COLO829 (cell line): ENCODE measurements around the gene NFATC1.

Experiments
- DNase-seq: peaks from one replicate; pipeline ENCODE4 v3.0.0; 2012; ENCODE audit warnings: low spot score

NFATC1 gene

DNA sequence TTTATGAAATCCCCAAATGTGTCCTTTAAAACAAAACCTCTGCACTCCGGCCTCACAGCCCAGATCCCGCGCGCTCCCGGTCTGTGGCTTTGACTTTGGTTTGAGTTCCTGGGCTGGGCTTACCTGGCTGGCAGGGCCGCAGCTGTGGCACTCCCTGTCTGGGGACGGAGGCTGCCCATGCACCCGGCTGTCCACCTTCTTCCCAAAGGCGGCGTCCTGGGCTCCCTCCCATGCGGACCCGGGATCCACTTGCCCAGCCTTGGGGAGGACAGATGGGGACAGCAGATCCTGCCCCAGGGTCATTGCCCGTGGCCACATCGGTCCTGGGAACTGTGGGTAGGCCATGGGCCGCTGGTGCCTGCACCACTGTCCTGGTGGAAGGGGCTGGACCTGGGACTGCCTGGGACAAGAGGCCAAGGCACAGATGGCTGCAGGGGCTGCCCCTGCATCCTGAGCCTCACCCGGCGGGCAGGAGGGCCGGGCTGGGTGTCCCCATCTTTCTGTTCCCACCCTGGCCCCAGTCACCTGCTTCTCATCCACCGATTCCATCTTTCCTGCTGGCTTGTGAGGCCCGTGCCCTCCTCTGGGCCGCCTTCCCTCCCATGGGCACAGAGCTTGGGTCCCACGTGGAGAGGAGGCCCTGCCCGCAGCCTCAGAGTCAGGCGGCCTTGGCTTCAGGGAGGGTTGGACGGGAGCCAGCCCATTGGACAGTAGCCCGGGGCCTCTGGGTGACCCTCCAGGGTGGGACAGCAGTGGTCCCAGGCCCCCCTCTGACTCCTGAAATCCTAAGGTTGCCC, 27.7 kb downstream of the NFATC1 start:
- no peak for DNase-seq

DNA sequence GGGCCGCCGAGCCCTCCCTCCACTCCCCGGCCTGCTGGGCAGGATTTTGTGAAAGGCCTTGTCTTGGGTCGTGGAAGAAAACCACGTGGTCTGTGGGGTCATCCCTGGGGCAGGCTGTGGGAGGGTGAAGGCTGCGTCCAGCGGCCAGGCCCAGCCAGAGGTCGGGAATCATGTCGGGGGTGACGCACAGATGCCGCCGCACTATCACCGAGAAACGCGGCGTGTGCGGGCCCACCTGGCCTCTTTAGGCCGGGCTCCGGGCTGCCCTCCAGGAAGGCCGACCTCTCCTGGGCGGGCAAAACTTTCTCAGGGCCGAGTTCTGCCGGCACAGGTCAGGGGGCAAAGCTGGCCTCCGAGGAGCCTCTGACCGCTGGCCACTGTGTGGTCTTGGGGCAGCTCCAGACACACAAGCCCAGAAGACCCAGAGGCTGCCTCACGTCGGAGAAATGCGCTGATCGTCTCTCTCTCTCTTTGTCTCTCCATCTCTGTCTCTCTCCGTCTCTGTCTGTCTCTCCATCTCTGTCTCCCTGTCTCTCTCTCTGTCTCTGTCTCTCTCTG, 28.4 kb downstream of the NFATC1 start:
- DNase-seq: peak; percentile 27

DNA sequence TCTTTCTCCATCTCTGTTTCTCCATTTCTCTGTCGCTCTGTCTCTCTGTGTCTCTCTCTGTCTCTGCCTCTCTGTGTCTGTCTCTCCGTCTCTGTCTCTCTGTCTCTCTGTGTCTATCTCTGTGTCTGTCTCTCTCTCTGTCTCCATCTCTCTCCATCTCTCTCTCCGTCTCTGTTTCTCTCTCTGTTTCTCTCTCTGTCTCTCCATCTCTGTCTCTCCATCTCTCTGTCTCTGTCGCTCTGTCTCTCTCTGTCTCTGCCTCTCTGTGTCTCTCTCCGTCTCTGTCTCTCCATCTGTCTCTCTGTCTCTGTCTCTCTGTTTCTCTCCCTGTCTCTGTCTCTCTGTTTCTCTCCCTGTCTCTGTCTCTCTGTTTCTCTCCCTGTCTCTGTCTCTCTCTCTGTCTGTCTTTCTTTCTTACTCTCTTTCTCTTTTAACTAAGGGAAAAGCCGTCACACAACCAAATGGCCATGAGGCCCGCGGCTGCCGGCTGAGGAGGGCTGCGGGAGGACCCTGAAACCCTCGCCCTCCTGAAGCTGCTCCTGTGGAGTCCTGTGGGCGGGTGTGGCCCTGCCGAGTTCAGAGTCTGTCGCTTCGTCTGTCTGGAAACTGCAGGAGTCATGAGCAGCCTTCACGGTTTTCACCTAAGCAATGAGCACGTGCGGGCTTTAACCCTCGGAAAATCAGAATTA, 29.3 kb downstream of the NFATC1 start:
- no peak for DNase-seq

DNA sequence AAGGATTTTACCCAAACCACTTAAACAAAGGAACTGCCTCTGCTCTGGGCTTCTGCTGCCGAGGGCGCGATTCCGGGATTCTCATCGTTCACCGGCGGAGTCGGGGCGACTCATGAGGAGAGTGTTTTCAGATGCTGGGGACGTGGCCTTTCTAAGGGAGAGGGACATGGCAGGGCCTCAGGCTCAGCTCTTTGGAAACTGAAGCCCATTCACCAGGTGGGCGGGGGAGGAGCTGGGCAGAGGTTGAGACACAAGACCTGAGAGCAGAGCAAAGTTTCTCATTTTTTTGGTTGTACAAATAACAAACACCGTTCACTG, 29.8 kb downstream of the NFATC1 start:
- no peak for DNase-seq

DNA sequence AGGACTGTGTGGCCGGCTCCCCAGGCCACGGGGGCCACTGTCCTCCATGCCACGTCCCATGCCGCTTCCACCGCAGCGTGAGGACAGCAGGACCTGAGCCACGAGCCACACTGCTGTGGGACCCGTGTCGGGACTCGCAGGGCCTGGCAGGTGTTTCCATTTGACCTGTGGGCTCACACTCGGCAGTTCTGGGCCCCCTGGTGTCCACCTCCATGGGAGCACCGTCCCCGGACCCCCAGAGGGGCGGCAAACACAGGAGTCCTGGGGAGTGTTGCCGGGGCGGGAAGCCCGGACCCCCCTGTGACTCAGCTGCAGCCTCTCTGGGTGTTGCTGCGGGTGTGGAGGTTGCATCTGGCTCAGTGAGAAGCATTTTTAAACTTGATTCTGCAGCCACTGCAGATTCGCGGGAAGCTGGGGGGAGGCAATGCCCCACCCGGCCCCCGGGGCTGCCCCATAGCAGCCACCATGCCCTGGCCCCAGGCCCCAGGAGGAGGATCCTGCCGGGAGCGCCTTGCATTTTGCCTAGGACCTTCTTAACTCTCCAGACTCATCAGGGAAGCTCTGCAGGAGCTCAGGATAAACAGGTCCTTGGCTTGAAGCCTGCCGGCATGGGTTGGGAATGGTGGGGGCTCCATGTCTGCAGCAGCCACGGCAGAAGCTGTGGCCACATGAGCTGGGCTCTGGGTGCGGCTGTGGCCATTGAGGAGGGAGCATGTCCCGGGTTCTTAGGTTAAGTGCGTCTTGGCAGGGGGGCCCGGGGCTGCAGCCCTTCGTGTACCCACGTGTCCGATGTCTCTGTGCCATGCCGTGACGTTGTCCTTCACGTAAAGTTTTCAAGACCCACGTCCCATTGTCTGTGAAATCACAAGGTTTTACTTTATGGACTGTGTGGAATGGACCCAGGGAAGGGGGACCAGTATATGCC, 30.9 kb downstream of the NFATC1 start:
- DNase-seq: no peak

DNA sequence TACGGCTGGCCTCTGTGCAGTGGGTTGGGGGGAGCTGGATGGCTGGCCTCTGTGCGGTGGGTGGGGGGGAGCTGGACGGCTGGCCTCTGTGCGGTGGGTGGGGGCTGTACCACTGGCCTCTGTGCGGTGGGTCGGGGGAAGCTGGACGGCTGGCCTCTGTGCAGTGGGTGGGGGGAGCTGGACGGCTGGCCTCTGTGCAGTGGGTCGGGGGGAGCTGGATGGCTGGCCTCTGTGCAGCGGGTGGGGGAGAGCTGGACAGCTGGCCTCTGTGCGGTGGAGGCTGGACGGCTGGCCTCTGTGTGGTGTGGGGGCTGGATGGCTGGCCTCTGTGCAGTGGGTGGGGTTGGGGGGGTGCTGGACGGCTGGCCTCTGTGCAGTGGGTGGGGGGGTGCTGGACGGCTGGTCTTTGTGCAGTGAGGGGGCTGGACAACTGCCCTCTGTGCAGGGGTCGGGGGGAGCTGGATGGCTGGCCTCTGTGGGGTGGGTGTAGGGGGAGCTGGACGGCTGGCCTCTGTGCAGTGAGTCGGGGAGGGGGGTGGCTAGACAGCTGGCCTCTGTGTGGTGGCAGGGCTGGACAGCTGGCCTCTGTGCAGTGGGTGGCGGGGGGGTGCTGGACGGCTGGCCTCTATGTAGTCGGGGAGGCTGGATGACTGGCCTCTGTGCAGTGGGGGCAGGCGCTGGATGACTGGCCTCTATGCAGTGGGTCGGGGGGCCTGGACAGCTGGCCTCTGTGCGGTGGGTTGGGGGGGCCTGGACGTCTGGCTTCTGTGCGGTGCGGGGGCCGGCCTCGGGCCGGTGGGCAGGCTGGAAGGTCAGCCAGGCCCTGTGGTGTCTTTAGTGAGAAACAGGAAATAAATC, 31.9 kb downstream of the NFATC1 start:
- no peak for DNase-seq

DNA sequence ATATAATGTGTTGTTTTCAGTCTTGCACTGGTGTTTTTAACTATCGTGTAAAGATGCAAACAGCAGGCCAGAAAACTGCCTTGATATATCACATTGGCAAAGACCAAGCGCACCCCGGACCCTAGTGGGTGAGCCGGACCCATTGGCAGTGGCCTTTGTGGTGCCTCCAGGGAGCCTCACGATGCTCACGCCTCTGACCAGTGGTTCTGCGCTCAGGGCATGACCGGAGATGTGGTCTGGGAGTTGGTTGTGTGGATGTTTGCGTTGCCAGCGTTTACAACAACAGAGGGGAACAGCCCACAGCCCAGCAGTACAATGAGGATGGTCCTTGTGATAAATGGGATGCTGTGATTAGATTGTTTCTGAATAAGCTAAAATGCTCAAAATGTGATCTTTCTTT, 32.6 kb downstream of the NFATC1 start:
- DNase-seq: no peak

DNA sequence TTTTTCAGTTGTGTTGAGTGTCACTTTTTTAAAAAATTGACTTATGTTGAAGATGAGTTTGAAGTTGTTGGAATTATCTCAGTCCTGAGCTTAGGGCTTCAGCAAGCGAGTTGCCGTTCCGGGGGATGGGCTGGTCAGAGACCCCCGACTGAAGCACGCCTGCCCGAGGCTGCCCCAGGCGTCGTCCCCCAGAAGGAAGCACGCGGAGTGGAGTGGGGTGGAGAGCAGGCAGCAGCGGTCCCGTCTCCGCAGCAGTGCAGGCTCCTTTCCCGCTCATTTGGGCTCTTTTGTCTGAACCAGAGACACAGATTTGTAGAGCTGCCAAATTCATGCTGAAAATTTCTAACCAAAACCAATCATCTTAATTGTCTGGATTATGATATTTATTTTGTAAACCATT, 33.7 kb downstream of the NFATC1 start:
- no peak for DNase-seq

DNA sequence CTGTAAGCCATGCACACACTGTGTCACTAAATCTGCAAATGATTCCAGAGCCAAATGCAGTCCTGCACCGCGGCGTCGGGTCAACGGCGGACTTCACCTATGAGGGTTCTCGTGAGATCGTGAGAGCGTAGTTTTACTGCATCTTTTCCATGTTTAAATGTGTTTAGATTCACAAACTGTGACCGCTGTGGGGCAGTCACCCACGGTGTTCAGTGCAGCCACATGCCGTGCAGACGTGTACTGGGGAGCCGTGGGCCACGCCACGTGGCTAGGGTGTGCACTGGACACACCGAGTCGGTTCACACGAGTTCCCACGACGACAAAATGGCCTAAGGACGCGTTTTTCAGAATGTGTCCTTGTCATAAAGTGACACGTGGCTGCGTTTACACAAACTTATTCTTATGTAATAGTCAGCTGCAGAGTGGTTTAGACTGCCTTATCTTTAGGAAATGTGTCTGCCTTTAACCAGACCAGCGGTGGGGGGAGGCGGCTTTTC, 34.1 kb downstream of the NFATC1 start:
- no peak for DNase-seq

DNA sequence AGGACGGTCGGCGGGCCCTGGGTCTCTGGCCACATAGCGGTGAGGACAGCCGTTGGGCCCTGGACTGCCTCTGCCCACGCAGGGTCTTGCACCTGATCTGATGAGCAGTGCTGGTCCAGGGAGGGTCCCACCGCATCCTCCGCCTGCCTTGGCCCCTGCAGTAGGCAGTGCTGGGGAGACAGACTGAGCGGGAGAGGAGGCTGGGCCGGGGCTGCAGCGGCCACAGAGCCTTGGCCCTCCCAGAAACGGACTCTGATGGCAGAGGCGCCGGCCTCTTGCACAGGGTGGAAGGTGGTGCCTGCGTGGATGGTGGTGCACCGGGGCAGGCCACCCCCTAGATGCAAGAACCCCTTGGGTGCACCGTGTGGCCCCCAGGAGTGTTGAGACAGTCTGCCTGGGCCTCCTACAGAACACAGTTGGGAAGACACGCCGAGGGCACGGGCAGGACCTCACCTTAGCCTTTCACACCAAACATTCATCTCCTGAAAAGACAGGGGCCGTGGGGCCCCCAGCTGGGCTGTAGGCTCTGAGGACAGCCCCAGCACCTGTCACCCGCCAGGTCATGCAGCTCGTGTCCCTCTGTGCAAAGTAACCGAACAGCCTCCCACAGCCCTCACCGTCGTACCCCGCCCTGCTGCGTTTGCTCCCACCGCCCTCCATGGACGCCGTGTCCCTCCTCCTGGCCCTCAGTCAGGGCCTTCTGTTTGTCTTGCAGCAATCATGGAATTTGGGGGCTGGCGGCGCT, 36.8 kb downstream of the NFATC1 start:
- DNase-seq: no peak

DNA sequence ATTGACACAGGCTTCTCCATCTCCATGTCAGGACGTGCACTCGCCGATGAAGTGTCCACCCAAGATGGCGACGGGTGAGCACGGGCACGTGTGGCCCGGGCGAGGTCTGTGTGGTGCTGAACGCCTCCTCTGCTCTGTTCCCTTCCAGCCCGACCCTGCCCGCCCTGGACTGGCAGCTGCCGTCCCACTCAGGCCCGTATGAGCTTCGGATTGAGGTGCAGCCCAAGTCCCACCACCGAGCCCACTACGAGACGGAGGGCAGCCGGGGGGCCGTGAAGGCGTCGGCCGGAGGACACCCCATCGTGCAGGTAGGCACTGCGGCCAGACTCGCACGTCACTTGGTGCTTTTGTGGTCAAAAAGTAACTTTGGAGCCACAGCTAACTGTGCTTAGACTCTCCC, 37.7 kb downstream of the NFATC1 start:
- no peak for DNase-seq

DNA sequence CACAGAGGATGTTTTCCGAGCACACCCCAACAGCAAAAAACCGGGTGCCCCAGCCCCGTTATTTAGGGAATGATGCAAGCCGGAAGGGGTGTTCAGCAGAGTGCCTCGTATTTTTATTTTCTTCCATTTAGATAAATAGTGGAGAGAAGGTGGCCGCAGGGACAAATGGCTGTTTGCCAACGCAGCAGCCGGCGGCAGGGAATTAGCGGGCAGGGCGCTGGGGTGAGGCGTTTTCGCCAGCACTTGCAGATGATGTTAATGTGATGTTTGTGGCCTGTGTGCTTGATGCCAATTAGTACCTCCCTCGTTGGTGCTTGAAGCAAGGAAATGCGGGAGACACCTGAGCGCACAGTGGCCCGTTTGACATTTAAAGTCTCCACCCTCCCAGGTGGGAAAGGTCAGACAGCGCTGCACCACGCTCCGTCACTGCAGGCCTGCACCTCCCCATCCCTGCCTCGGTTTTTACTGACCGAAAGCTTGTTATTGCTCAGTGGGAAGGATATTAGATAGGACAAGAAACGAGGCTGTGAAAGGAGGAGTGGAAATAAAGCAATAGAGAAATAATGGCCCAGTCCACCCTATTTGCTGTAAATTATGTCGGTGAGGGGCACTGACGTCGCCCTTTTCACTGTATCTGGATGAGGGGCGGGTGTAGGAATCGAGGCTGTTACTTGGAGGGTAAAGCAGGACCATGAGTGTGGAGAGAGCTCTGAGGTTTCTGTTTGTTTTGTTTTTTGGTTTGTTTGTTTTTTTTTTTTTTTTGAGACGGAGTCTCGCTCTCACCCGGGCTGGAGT, 39.1 kb downstream of the NFATC1 start:
- no peak for DNase-seq

DNA sequence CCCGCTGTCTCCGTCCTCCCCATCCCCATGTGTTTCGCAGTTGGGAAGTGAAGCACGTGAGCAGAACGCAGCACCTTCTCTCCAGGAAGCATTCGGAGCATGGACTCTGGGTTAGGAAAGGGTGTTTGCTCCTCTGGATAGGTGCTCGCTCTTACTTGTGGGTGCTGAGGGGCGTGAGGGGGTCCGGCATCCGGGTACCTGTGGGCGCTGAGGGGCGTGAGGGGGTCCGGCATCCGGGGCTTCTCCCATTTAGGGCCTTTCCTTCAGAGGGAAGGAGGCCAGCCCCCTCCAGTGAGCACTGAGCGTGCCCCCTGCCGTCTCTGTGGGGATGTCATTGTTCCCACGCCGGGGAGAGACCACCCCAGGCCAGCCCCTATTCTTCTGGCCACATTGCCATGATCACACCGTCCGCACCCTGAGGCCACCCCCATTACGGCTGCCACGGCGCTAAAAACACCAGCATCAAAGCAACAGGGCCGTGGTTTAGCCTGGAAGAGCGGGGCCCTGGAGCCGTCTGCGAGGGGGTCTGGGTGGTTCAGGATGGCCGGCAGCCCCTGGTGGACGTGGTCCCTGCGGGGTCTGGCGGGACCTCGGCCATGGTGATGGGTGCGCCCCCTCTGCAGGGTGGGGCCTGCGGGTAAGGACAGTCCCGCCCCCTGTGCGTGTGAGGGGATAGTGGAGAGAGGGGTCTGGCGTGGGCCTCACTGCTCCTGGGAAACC, 41.0 kb downstream of the NFATC1 start:
- no peak for DNase-seq

DNA sequence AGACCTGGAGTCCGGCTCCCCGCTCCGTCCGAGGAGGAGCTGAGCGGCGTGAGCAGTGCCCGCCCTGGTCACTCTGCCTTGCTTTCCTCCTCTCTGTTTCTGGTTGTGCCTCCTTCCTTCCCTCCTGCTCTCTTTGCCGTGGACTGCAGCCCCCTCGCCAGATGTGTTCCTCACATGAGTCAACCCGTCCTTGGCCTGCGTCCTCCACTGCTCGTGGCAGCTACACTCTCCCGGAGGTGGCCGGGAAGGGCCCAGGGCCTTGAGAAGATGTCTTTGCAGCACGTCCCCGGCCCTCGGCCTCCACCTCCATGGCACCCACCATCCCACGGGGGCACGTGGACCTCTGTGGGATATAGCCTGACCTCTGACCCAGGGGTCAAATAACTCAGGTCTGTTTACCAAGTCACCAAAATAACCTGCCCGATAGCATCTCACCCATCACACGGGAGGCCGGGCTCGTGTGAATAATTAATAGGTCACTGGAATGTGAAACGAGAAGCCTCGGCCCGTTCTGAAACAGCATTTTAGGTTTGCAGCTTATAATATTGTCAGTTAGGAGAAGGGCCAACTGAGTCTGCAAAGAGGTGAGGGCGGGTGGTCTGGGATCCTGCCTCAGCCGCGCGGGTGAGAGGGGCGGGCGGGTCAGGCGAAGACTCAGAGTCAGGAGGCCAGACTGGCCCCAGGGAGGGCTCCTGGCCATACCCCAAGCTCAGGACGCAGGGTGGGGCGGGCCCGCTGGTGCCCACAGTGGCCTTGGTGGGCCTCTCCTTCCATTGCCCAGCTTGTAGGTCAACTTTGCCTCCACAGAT, 42.6 kb downstream of the NFATC1 start:
- DNase-seq: no peak

DNA sequence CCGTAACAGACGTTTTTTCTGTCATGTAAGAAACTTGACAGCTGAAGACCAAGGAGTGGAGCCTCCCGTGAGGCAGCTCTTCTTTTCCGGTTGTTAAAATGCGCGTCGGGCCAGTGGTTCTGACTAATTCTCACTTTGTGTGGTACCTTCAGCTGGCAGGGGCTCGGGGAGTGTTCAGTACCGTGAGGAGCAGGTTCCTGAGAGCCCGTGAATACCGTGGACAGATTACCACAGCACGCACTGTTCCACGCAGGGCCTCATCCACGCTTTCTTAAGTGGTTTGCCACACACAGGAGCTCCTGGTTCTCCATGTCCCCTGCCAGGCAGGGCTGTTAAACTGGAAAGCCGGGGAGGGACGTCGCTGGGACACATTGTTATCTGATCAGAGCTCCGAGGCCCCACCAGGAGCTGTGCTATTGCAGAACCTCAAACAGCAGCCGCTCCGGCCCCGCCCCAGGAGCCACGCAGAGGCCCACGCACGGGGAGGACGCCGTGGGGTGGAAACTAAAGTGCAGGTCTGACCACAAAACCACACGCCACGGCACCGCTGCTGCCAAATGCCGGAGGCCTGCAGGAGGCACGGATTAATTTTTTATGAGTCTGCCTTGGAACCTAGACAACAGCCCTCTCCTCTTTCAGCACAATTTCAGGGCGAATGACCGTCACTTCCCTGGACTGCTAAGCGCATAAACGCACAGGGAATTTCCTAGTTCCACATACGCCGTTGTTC, 43.3 kb downstream of the NFATC1 start:
- DNase-seq: no peak

DNA sequence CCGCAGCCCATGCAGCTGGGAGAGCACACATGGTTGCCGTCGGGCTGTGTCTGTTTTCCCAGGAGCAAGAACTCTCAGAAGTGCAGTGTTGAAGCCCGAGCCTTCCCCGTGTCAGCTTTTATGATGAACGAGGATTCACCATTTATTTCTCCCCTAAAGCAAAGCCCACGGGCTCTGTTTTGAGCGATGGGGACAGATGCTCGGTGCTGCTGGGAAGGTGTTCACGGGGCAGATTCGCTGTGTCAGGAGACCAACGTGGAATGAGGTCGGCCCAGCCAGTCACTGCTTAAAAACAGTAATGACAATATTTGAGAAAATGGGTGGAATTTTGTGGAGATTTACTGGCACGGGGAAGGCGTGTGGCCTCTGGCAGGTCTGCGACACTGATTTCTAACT, 43.9 kb downstream of the NFATC1 start:
- DNase-seq: no peak

DNA sequence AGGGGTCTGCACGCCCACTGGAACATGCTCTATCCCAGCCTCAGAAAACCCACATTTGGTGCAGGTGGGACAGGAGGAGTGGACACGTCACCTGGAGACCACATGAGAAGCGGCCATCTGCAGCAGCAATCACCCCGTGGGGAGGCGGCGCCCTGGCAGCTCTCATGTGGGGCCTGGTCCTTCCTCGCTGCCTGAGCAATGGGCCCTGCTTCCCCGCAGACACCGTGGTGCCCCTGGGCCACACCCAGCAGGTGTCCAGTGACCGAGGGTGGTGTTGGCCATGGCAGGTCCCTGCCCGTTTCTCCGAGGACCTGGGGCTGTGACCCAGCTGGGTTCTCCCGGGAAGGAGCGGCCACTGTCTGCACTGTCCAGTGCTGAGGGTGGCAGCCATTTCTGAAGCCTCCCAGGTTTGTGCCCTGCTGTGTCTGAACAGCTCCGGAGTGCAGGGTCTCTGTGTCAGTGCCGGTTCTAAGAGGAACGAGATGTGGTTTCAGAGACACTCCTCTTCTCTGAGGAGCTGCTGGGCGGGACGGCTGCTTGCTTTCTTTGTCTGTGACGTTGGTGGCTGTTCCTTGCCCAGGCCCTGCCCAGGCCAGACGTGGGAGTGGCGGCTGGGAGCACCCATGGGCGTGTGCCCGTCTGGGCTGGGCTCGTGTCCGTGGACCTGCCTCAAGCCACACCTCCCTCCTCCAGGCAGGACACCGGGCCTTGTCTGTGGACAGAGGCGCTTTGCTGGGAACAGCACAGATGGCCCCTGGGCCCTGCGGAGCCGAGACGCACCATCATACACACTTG, 44.8 kb downstream of the NFATC1 start:
- no peak for DNase-seq
